Mucosa of stomach (tissue), 1 donor: Measurements from ENCODE around the gene ABCG1.

ENCODE experiments used
- H3K27me3 ChIP-seq: one replicate; pipeline ENCODE4 v1.7.0; 2013; ENCODE audit warnings: mild to moderate bottlenecking, low read length; ENCODE audit not compliant: control insufficient read depth, insufficient read depth
- H3K36me3 ChIP-seq: one replicate; pipeline ENCODE4 v1.7.0; 2013; ENCODE audit warnings: low read length; ENCODE audit not compliant: control insufficient read depth, insufficient read depth
- H3K4me1 ChIP-seq: one replicate; pipeline ENCODE4 v1.7.0; 2013; ENCODE audit warnings: mild to moderate bottlenecking, low read length; ENCODE audit not compliant: control insufficient read depth, insufficient read depth
- H3K4me3 ChIP-seq: one replicate; pipeline ENCODE4 v1.7.0; 2013; ENCODE audit warnings: low read length
- H3K9ac ChIP-seq: one replicate; pipeline ENCODE4 v1.7.0; 2013; ENCODE audit warnings: mild to moderate bottlenecking, low read length, moderate library complexity
- H3K9me3 ChIP-seq: one replicate; pipeline ENCODE4 v1.7.0; 2013; ENCODE audit warnings: mild to moderate bottlenecking, low read length, moderate library complexity; ENCODE audit not compliant: control insufficient read depth
- donor health status: Pancreatic carcinoma.

The ABCG1 gene

GRCh38 chr21:42297377-42297776 is 78.4 kb downstream of the ABCG1 start:
- no peak overlapping the region for H3K4me3 ChIP-seq
- no peaks in the 10 kb centered on the region for H3K27me3 ChIP-seq
- H3K4me1 ChIP-seq = peaks cover 8% of the 10 kb centered on the region
- H3K9me3 ChIP-seq = no peaks in the 10 kb centered on the region
- H3K9ac ChIP-seq = no peak overlapping the region
- no peaks in the 10 kb centered on the region for H3K36me3 ChIP-seq

- H3K4me3 ChIP-seq = no peak overlapping the region
- no peaks in the 10 kb centered on the region for H3K36me3 ChIP-seq
- H3K27me3 ChIP-seq = no peaks in the 10 kb centered on the region
- H3K9ac ChIP-seq = no peak overlapping the region
- peaks cover 8% of the 10 kb centered on the region for H3K4me1 ChIP-seq
- H3K9me3 ChIP-seq = no peaks in the 10 kb centered on the region
These were observed 79.3 kb downstream of the ABCG1 start for GRCh38 chr21:42298237-42298636.

- no peaks in the 10 kb centered on the region for H3K27me3 ChIP-seq
- no peak overlapping the region for H3K4me3 ChIP-seq
- peaks cover 8% of the 10 kb centered on the region for H3K4me1 ChIP-seq
- no peaks in the 10 kb centered on the region for H3K9me3 ChIP-seq
- H3K36me3 ChIP-seq = no peaks in the 10 kb centered on the region
- no peak overlapping the region for H3K9ac ChIP-seq
These were observed 79.7 kb downstream of the ABCG1 start for GRCh38 chr21:42298657-42299056.

GRCh38 chr21:42299324-42300044 is 80.5 kb downstream of the ABCG1 start:
- Histone ChIP-seq H3K36me3 (no peaks in the 10 kb centered on the region), H3K4me1 (peaks cover 8% of the 10 kb centered on the region), H3K27me3 (no peaks in the 10 kb centered on the region), H3K4me3 (no peak overlapping the region), H3K9me3 (no peaks in the 10 kb centered on the region), H3K9ac (no peak overlapping the region)

GRCh38 chr21:42300045-42300583 is 81.2 kb downstream of the ABCG1 start:
- H3K27me3 ChIP-seq = no peaks in the 10 kb centered on the region
- H3K9me3 ChIP-seq = no peaks in the 10 kb centered on the region
- H3K9ac ChIP-seq = no peak overlapping the region
- no peak overlapping the region for H3K4me3 ChIP-seq
- H3K4me1 ChIP-seq = peaks cover 8% of the 10 kb centered on the region
- H3K36me3 ChIP-seq = no peaks in the 10 kb centered on the region

GRCh38 chr21:42300956-42301355 is 82.0 kb downstream of the ABCG1 start:
- H3K36me3 ChIP-seq = no peaks in the 10 kb centered on the region
- H3K4me1 ChIP-seq = peaks cover 8% of the 10 kb centered on the region
- H3K9me3 ChIP-seq = no peaks in the 10 kb centered on the region
- no peak overlapping the region for H3K9ac ChIP-seq
- H3K27me3 ChIP-seq = no peaks in the 10 kb centered on the region
- H3K4me3 ChIP-seq = no peak overlapping the region

- no peaks in the 10 kb centered on the region for H3K9me3 ChIP-seq
- H3K36me3 ChIP-seq = no peaks in the 10 kb centered on the region
- peaks cover 5% of the 10 kb centered on the region for H3K27me3 ChIP-seq
- no peak overlapping the region for H3K9ac ChIP-seq
- H3K4me3 ChIP-seq = no peak overlapping the region
- H3K4me1 ChIP-seq = peaks cover 8% of the 10 kb centered on the region
These were observed 82.6 kb downstream of the ABCG1 start for GRCh38 chr21:42301371-42302075.

- Histone ChIP-seq H3K36me3 (no peaks in the 10 kb centered on the region), H3K4me3 (no peak overlapping the region), H3K4me1 (peaks cover 8% of the 10 kb centered on the region), H3K9ac (no peak overlapping the region), H3K27me3 (peaks cover 6% of the 10 kb centered on the region), H3K9me3 (no peaks in the 10 kb centered on the region)
These were observed 83.2 kb downstream of the ABCG1 start for GRCh38 chr21:42302076-42302650.

- peaks cover 8% of the 10 kb centered on the region for H3K4me1 ChIP-seq
- no peaks in the 10 kb centered on the region for H3K36me3 ChIP-seq
- H3K4me3 ChIP-seq = no peak overlapping the region
These were observed 83.9 kb downstream of the ABCG1 start for GRCh38 chr21:42302794-42303193.

GRCh38 chr21:42303443-42303842 is 84.5 kb downstream of the ABCG1 start:
- H3K36me3 ChIP-seq = no peaks in the 10 kb centered on the region

More at GRCh38 chr21:42302794-42303193, 83.9 kb downstream of the ABCG1 start:
- H3K9me3 ChIP-seq = no peaks in the 10 kb centered on the region
- peaks cover 6% of the 10 kb centered on the region for H3K27me3 ChIP-seq
- H3K9ac ChIP-seq = no peak overlapping the region

GRCh38 chr21:42304556-42305454 is 85.9 kb downstream of the ABCG1 start:
- no peaks in the 10 kb centered on the region for H3K36me3 ChIP-seq
- peaks cover 10% of the 10 kb centered on the region for H3K4me1 ChIP-seq
- no peaks in the 10 kb centered on the region for H3K9me3 ChIP-seq
- peaks cover 6% of the 10 kb centered on the region for H3K27me3 ChIP-seq
- no peak overlapping the region for H3K4me3 ChIP-seq
- no peak overlapping the region for H3K9ac ChIP-seq

More at GRCh38 chr21:42303443-42303842, 84.5 kb downstream of the ABCG1 start:
- no peak overlapping the region for H3K4me3 ChIP-seq
- H3K27me3 ChIP-seq = peaks cover 6% of the 10 kb centered on the region
- no peak overlapping the region for H3K9ac ChIP-seq
- peaks cover 8% of the 10 kb centered on the region for H3K4me1 ChIP-seq
- H3K9me3 ChIP-seq = no peaks in the 10 kb centered on the region
